ES-I3 (cell line): ENCODE results near the gene ARSA.
"Not testable (repeated sequence)": the region's sequence is repeated elsewhere in the genome, so short reads cannot be mapped to it uniquely, and the experiment has no call there.

Source experiments
- H3K36me3 ChIP-seq: 2 replicates; pipeline ENCODE4 v1.6.1; 2013; ENCODE audit warnings: mild to moderate bottlenecking, low read length, control low read depth, moderate library complexity; ENCODE audit not compliant: insufficient read depth
- H3K4me1 ChIP-seq: 2 replicates; pipeline ENCODE4 v1.6.1; 2013; ENCODE audit warnings: mild to moderate bottlenecking, control low read depth, low read length; ENCODE audit not compliant: insufficient read depth
- H3K9ac ChIP-seq: 2 replicates; pipeline ENCODE4 v1.6.1; 2013; ENCODE audit warnings: low read depth, mild to moderate bottlenecking, low read length, moderate library complexity
- H3K9me3 ChIP-seq: 2 replicates; pipeline ENCODE4 v1.6.1; 2013; ENCODE audit warnings: mild to moderate bottlenecking, low read length, moderate library complexity; ENCODE audit not compliant: control insufficient read depth, insufficient read depth

The ARSA gene

DNA sequence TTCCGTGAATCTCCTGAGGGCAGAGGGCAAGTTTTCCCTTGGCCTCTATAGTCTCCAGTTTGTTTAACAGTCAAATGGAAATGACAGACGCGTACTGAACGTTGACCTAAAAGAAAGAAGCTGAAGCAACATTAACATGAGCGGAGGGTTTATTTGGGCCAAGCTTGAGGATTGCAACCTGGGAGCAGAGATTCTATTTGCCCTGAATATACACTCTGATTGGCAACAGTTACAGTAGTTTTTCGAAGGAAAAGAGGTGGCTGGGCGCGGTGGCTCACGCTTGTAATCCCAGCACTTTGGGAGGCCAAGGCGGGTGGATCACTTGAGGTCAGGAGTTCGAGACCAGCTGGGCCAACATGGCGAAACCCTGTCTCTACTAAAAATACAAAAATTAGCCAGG, 12.3 kb upstream of the ARSA start:
- H3K9ac ChIP-seq, H3K9me3 ChIP-seq, H3K36me3 ChIP-seq: not testable (repeated sequence)
- H3K4me1 ChIP-seq = peaks cover 11% of the 10 kb centered on the region; the same call in 1 of the 2 replicates

DNA sequence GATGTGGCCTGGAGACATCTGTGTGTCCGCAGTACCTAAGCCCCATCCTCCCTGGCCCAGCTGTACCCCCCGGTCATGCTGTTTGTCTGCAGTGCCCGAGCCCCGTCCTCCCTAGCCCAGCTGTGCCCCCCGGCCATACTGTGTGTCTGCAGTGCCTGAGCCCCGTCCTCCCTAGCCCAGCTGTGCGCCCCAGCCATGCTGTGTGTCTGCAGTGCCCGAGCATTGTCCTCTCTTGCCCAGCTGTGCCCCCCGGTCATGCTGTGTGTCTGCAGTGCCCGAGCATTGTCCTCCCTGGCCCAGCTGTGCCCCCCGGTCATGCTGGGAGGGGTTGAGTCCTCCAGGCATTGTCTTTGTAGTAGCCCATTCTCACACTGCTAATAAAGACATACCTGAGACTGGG, 7.6 kb upstream of the ARSA start:
- H3K9ac ChIP-seq = no peak overlapping the region
- no peaks in the 10 kb centered on the region for H3K9me3 ChIP-seq
- H3K36me3 ChIP-seq = no peaks in the 10 kb centered on the region
- H3K4me1 ChIP-seq = no peaks in the 10 kb centered on the region

DNA sequence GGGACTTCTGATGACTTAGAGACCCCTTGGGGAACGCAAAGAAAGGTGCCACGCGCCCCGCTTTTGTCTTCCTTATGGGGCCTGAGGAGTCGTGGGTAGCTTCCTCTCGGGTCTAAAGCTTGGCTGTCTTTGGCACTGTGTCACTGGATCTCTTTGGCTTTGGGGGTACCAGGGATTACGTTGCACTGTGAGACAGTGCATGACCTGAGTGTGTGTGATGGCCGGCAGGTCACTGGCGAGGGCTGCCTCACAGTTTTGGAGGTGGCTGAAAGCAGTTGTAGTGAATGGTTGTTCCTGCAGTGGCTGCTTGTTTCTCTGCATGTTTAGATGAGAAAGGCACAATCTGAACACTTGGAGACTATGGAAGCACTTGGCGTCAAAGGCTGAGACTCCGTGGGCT, 5.8 kb upstream of the ARSA start:
- no peaks in the 10 kb centered on the region for H3K4me1 ChIP-seq
- no peaks in the 10 kb centered on the region for H3K9me3 ChIP-seq
- no peaks in the 10 kb centered on the region for H3K36me3 ChIP-seq
- no peak overlapping the region for H3K9ac ChIP-seq

DNA sequence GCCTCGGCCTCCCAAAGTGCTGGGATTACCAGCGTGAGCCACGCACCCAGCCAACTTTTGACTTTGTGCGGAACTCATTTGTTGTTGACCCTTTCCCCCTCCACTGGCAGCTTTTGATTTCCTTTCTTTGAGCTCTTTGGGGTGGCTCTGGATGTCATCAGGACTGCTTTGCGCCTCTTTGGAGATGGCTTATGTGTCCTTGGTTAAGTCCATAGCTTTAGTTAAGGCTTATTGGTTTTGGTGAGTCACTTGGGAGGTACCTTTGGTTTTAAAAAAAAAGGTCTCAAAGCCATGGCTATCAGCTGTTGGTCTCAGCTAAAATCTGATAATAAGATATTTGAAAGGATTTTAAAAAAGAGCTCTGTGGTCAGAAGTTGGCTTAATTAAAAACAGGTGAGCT, 5.1 kb upstream of the ARSA start:
- Histone ChIP-seq H3K9me3 (no peaks in the 10 kb centered on the region), H3K9ac (no peak overlapping the region), H3K36me3 (no peaks in the 10 kb centered on the region), H3K4me1 (no peaks in the 10 kb centered on the region)

DNA sequence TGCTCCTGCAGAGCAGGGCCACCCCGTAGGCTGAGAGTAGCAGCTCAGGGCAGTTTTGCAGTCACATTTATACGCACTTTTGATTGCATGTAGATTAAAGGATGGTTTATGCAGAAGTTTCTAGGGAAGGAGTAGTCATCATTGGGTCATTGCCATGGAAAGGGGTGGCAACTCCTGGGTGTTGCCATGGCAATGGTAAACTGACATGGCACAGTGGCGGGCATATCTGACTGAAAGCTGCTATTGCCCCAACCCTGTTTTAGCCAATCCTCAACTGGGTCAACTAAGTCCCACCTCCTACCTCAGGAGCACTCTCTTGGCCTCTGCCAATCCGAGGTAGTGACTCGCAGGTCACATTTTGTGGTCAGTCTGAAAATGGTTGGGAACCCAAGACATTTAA, 2.4 kb upstream of the ARSA start:
- Histone ChIP-seq H3K4me1 (no peaks in the 10 kb centered on the region), H3K9ac (no peak overlapping the region), H3K36me3 (no peaks in the 10 kb centered on the region), H3K9me3 (no peaks in the 10 kb centered on the region)

GRCh38 chr22:50628543-50629134, 687 bp upstream of the ARSA start:
- Histone ChIP-seq H3K9ac (peak overlapping the region; percentile 67), H3K36me3 (no peaks in the 10 kb centered on the region), H3K9me3 (no peaks in the 10 kb centered on the region), H3K4me1 (no peaks in the 10 kb centered on the region)

GRCh38 chr22:50626850-50627641, 906 bp downstream of the ARSA start:
- Histone ChIP-seq H3K9ac (peak overlapping the region; percentile 95; the same call in 1 of the 2 replicates), H3K4me1 (peaks cover 2% of the 10 kb centered on the region; the same call in 1 of the 2 replicates), H3K9me3 (no peaks in the 10 kb centered on the region), H3K36me3 (no peaks in the 10 kb centered on the region)

GRCh38 chr22:50626314-50626849, 1.6 kb downstream of the ARSA start:
- Histone ChIP-seq H3K9ac (no peak overlapping the region), H3K4me1 (peaks cover 8% of the 10 kb centered on the region), H3K9me3 (no peaks in the 10 kb centered on the region), H3K36me3 (no peaks in the 10 kb centered on the region)

- Histone ChIP-seq H3K4me1 (peaks cover 11% of the 10 kb centered on the region), H3K9ac (no peak overlapping the region), H3K9me3 (no peaks in the 10 kb centered on the region), H3K36me3 (no peaks in the 10 kb centered on the region)
These were observed 2.2 kb downstream of the ARSA start for GRCh38 chr22:50625568-50626313.

- Histone ChIP-seq H3K9me3 (no peaks in the 10 kb centered on the region), H3K9ac (no peak overlapping the region), H3K4me1 (peaks cover 11% of the 10 kb centered on the region), H3K36me3 (no peaks in the 10 kb centered on the region)
These were observed 2.8 kb downstream of the ARSA start for GRCh38 chr22:50625131-50625567.

DNA sequence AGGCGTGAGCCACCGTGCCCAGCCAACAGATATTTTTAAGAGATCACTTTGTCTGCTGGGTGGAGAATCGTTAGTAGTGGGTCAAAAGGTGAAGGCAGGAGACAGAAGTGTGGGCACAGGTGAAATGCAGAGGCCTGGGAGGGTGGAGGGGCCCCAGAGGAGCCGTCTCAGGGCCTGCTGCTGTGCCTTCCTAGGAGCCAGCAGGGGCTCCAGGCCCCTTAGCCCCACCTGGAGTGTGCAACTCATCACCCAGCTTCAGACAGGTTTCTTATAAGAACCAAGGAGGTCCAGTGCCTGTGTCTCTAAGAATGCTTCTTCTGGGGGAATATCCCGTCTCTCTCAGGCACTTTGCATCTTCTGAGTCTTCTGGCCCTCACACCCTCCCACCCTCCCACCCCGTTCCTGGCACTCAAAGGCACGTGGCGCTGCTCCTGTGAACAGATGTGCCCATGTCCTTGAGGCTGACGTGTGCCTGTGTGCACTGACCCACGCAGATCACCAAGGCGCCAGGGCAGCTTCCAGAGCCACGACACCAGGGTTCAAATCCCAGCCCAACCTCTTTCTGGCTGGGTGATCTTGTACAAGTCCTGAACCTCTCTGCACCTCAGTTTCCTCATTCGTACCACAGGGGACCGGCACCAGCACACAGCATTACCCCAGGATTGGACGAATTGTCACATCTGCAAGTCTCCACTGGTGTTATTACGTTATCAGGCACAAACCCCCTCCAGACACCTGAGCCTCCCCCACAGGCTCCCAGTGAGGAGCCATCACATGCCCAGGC, 3.4 kb downstream of the ARSA start:
- Histone ChIP-seq H3K9me3 (no peaks in the 10 kb centered on the region), H3K9ac (no peak overlapping the region), H3K36me3 (no peaks in the 10 kb centered on the region), H3K4me1 (peaks cover 11% of the 10 kb centered on the region)

DNA sequence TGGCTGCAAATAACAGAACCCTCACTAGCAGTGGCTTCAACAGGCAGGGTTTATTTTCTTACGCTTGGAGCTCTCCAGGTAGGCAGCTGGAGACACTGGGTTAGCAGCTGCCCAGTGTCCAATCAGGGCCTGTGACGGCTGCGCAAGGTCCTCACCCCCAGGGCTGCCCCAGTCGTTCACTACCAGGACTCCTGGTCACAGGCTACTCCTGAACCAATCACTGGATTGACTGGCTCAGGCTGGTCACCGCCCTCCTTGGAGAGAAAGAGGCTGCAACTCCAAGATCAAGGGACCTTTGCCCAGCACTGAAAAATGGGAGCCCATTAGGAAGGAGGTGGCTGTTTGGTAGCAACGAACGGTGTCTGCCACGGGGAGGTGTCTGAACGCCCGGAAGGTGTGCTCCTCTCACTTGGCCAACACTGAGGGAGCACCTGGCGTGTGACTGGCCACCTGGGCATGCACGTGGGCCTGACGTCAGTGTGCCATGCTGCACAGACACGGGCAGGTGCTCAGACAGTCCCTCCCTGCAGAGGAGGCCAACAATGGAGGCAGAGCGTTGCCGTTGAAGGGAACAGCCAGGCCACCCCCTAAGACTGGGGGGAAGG, 5.1 kb downstream of the ARSA start:
- no peaks in the 10 kb centered on the region for H3K9me3 ChIP-seq
- no peak overlapping the region for H3K9ac ChIP-seq
- peaks cover 11% of the 10 kb centered on the region for H3K4me1 ChIP-seq
- no peaks in the 10 kb centered on the region for H3K36me3 ChIP-seq

- peaks cover 11% of the 10 kb centered on the region for H3K4me1 ChIP-seq
- H3K9ac ChIP-seq = peak overlapping the region; percentile 26; the same call in 1 of the 2 replicates
- no peaks in the 10 kb centered on the region for H3K36me3 ChIP-seq
- no peaks in the 10 kb centered on the region for H3K9me3 ChIP-seq
These were observed 5.8 kb downstream of the ARSA start for GRCh38 chr22:50621948-50622722.
